Measurements from ENCODE around the gene LAPTM4A.

DNA sequence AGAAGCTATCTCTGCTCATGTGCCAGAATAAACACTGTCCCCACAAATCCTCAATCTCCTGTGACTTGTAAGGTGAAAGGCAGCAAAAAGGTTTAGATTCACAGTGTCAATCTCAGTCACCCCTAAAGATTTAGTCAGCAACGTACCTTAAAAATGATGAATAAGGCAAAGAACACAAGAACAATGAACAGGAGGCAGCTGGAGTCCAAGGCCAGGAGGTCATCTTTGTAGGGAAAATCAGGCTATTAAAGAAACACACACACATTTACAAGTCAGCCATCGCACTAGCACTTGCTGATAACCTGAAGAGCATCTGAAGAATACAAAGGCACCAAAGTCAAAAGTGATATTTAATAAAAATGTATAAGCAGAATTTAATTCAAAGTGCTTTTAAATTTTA, 16.6 kb downstream of the LAPTM4A start:
- TF ChIP-seq, protein P1, sequence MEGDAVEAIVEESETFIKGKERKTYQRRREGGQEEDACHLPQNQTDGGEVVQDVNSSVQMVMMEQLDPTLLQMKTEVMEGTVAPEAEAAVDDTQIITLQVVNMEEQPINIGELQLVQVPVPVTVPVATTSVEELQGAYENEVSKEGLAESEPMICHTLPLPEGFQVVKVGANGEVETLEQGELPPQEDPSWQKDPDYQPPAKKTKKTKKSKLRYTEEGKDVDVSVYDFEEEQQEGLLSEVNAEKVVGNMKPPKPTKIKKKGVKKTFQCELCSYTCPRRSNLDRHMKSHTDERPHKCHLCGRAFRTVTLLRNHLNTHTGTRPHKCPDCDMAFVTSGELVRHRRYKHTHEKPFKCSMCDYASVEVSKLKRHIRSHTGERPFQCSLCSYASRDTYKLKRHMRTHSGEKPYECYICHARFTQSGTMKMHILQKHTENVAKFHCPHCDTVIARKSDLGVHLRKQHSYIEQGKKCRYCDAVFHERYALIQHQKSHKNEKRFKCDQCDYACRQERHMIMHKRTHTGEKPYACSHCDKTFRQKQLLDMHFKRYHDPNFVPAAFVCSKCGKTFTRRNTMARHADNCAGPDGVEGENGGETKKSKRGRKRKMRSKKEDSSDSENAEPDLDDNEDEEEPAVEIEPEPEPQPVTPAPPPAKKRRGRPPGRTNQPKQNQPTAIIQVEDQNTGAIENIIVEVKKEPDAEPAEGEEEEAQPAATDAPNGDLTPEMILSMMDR (conservative IDR thresholded peaks at IDR 0.05; ENCODE audit: low read depth, low read length) = no peak
- TF ChIP-seq EZH2 (IDR thresholded peaks at IDR 0.05; ENCODE audit: low read length, unreplicated experiment) (no peak), EZH2phosphoT487 (IDR thresholded peaks at IDR 0.05; ENCODE audit: borderline replicate concordance, low read length) (no peak)
